Posterior vena cava (tissue), 2 donors: ENCODE data around the gene ENTHD1. TPM values are rescaled to one million over a fixed set of nuclear protein-coding genes. Genes with fewer than 3 reads are reported as not detected.

ENCODE experiments used
- DNase-seq: peaks from one replicate; pipeline ENCODE4 v3.0.0-alpha.2; 2020; ENCODE audit warnings: low spot score
- intact Hi-C, 2 donors: fragments of 100-400 bp; cut with DNase I; formaldehyde crosslinking; loops; one replicate each; pipeline versions ENCODE4 v1.14.1 to v1.14.2; 2022 to 2023
- long read RNA-seq, 2 donors: library from polyadenylated mRNA; unstranded; transcript quantifications; one replicate each; pipeline ENCODE4 v2.0.0, GENCODE V29; 2020 to 2021
- total RNA-seq, 2 donors: library from RNA; stranded (reverse); fragmentation: NEBNext Ultra II Directional; extraction: Animal tissue kit (Norgen Biotek cat#: 25700); gene quantifications; one replicate each; pipeline ENCODE4 v1.2.1, GENCODE V29; 2021
- donor health status: DM: yes; HTN: yes; CAD: no.
- donor health status: DM: yes; HTN: yes; CAD: no.

Gene ENTHD1
- total RNA-seq: not detected
- long read RNA-seq, donor 1: 0 reads
- long read RNA-seq, donor 2: 0 reads

GRCh38 chr22:39893526-39893925 lies at the start of gene ENTHD1:
ENTHD1 (minus strand) TSS chr22:39893760; CDS start chr22:39887748, 6,012 bp downstream.
- intact Hi-C loops: no loop called here
- DNase-seq: no peak

GRCh38 chr22:39943337-39943736 lies 49.8 kb upstream of the ENTHD1 start:
- intact Hi-C loops: no loop called here
- no peak for DNase-seq

- DNase-seq: no peak
- intact Hi-C loops: no loop called here
Observed at GRCh38 chr22:39942439-39943230, 49.1 kb upstream of the ENTHD1 start.

- no peak for DNase-seq
- intact Hi-C loops: no loop called here
Observed at GRCh38 chr22:39941601-39942000, 48.0 kb upstream of the ENTHD1 start.

- no peak for DNase-seq
- intact Hi-C loops: no loop called here
Observed at GRCh38 chr22:39940757-39941305, 47.3 kb upstream of the ENTHD1 start.

- no peak for DNase-seq
- intact Hi-C loops: no loop called here
Observed at GRCh38 chr22:39939830-39940229, 46.3 kb upstream of the ENTHD1 start.

GRCh38 chr22:39938509-39939111 lies 45.0 kb upstream of the ENTHD1 start:
- intact Hi-C loops: no loop called here
- no peak for DNase-seq

GRCh38 chr22:39937906-39938305 lies 44.3 kb upstream of the ENTHD1 start:
- no peak for DNase-seq
- intact Hi-C loops: no loop called here

GRCh38 chr22:39936523-39937145 lies 43.1 kb upstream of the ENTHD1 start:
- intact Hi-C loops: no loop called here
- no peak for DNase-seq

- intact Hi-C loops: no loop called here
- DNase-seq: no peak
Observed at GRCh38 chr22:39935612-39936011, 42.1 kb upstream of the ENTHD1 start.

- intact Hi-C loops: no loop called here
Observed at GRCh38 chr22:39935116-39935515, 41.6 kb upstream of the ENTHD1 start.

GRCh38 chr22:39933741-39934140 lies 40.2 kb upstream of the ENTHD1 start:
- DNase-seq: no peak
- intact Hi-C loops: no loop called here

More at GRCh38 chr22:39935116-39935515, 41.6 kb upstream of the ENTHD1 start:
- no peak for DNase-seq

GRCh38 chr22:39932918-39933649 lies 39.5 kb upstream of the ENTHD1 start:
- DNase-seq: no peak
- intact Hi-C loops: no loop called here

- intact Hi-C loops: no loop called here
- DNase-seq: no peak
Observed at GRCh38 chr22:39932166-39932565, 38.6 kb upstream of the ENTHD1 start.

- DNase-seq: no peak
- intact Hi-C loops: no loop called here
Observed at GRCh38 chr22:39931251-39931650, 37.7 kb upstream of the ENTHD1 start.

GRCh38 chr22:39928536-39929520 lies 35.3 kb upstream of the ENTHD1 start:
- DNase-seq: no peak
- intact Hi-C loops: no loop called here

GRCh38 chr22:39927544-39927943 lies 34.0 kb upstream of the ENTHD1 start:
- DNase-seq: no peak
- intact Hi-C loops: no loop called here

- intact Hi-C loops: no loop called here
- DNase-seq: no peak
Observed at GRCh38 chr22:39926753-39927152, 33.2 kb upstream of the ENTHD1 start.
